K562 (cell line): ENCODE data around the gene CDC6. TPM values are rescaled to one million over a fixed set of nuclear protein-coding genes. Genes with fewer than 3 reads are reported as not detected.

Experiments
- CREB1 ChIP-seq, 2 experiments: sonication (generic) in 1 of 2; formaldehyde crosslinking in 1 of 2; IDR thresholded peaks; 2 replicates each; pipeline versions ENCODE4 v1.6.1 to v1.8.0; 2012 to 2022; ENCODE audit warnings: inconsistent platforms in 1 of 2, mild to moderate bottlenecking in 1 of 2, missing genetic modification reagents in 1 of 2, moderate library complexity in 1 of 2
- MCM5 ChIP-seq: fragments of 450-650 bp; IDR thresholded peaks from 2 replicates; pipeline ENCODE4 v1.6.1; 2016; ENCODE audit warnings: low read depth
- MEF2D ChIP-seq: conservative IDR thresholded peaks from 2 replicates; pipeline ENCODE4 v1.6.1; 2016; ENCODE audit warnings: low read depth, missing genetic modification characterization, missing compliant biosample characterization
- NR4A1 ChIP-seq, 2 experiments: fragments of 250-450 bp in 1 of 2; fragments of 450-650 bp in 1 of 2; sonication (Bioruptor Pico) in 1 of 2; IDR thresholded peaks; 2 replicates each; pipeline versions ENCODE4 v1.4.0 to v1.6.1; 2016 to 2020; ENCODE audit warnings: mild to moderate bottlenecking in 2 of 2, missing compliant biosample characterization in 1 of 2, missing genetic modification characterization in 1 of 2, moderate library complexity in 1 of 2
- POLR2AphosphoS5 ChIP-seq: IDR thresholded peaks from 2 replicates; pipeline ENCODE4 v1.6.1; 2011; ENCODE audit warnings: mild to moderate bottlenecking, low read depth, low read length, moderate library complexity; ENCODE audit not compliant: control insufficient read depth, insufficient read depth
- SMARCE1 ChIP-seq: fragments of 450-650 bp; IDR thresholded peaks from 2 replicates; pipeline ENCODE4 v1.7.1; 2016; ENCODE audit warnings: mild to moderate bottlenecking
- TCF3 ChIP-seq: sonication (generic); formaldehyde crosslinking; IDR thresholded peaks from 2 replicates; pipeline ENCODE4 v1.4.0; 2020; ENCODE audit warnings: mild to moderate bottlenecking, missing genetic modification reagents
- U2AF1 ChIP-seq: fragments of 200-400 bp; formaldehyde crosslinking; optimal IDR thresholded peaks from 2 replicates; pipeline ENCODE3; 2017; ENCODE audit warnings: mild to moderate bottlenecking, low read depth, low read length, moderate library complexity
- ZBTB1 ChIP-seq: sonication (generic); formaldehyde crosslinking; IDR thresholded peaks from 2 replicates; pipeline ENCODE4 v1.8.1; 2023; ENCODE audit warnings: missing genetic modification reagents, low read depth, mild to moderate bottlenecking, borderline replicate concordance
- ZC3H8 ChIP-seq: fragments of 450-650 bp; IDR thresholded peaks from 2 replicates; pipeline ENCODE4 v1.6.1; 2017
- ZNF134 ChIP-seq: fragments of 250-450 bp; sonication (Bioruptor Pico); conservative IDR thresholded peaks from 2 replicates; pipeline ENCODE4 v1.4.0; 2020
- ZNF232 ChIP-seq: sonication (generic); formaldehyde crosslinking; IDR thresholded peaks from 2 replicates; pipeline ENCODE4 v1.8.0; 2022; ENCODE audit warnings: mild to moderate bottlenecking, missing genetic modification reagents
- ZNF445 ChIP-seq: fragments of 250-450 bp; sonication (Bioruptor Pico); IDR thresholded peaks from 2 replicates; pipeline ENCODE4 v1.4.0; 2020; ENCODE audit warnings: low read depth, mild to moderate bottlenecking, moderate library complexity
- ZNF592 ChIP-seq: fragments of 450-650 bp; IDR thresholded peaks from 2 replicates; pipeline ENCODE4 v1.6.1; 2017; ENCODE audit warnings: antibody characterized with exemption, mild to moderate bottlenecking
- polyA plus RNA-seq, 8 experiments: library from polyadenylated mRNA; depleted of rRNA in 4 of 8; stranded (reverse) in 5 of 8; unstranded in 3 of 8; fragments of >200 nt; fragmentation: Nextera tagmentation in 2 of 8; fragmentation: Illumina TruSeq in 1 of 8; extraction: Ambion mirVana in 2 of 8; extraction: Trizol in 1 of 8; gene quantifications; 2 replicates each; pipeline versions ENCODE4 v1.2.1 to v1.2.3, GENCODE V29; 2011 to 2014; ENCODE audit warnings: inconsistent platforms in 1 of 8, missing spikeins in 1 of 8
- total RNA-seq, 7 experiments: library from RNA; depleted of rRNA in 6 of 7; stranded (reverse); fragments of >200 nt in 6 of 7; fragmentation: Illumina TruSeq in 2 of 7; extraction: Trizol in 2 of 7; gene quantifications; 2 replicates each; pipeline versions ENCODE4 v1.2.1 to v1.2.3, GENCODE V29; 2011 to 2021; ENCODE audit warnings: low replicate concordance in 1 of 7
- TF ChIP-seq, protein P1 (sequence below): IDR thresholded peaks from 2 replicates; pipeline ENCODE4 v1.6.1; 2012; ENCODE audit warnings: low read depth, low read length, improper control_type of control experiment, borderline replicate concordance
- TF ChIP-seq, protein P2 (sequence below): fragments of 450-650 bp; IDR thresholded peaks from 2 replicates; pipeline ENCODE4 v1.6.1; 2016
- TF ChIP-seq, protein P3 (sequence below): fragments of 250-450 bp; sonication (Bioruptor Pico); IDR thresholded peaks from 2 replicates; pipeline ENCODE4 v1.5.0; 2021; ENCODE audit warnings: mild to moderate bottlenecking, moderate library complexity

The CDC6 gene
- total and polyA plus RNA-seq, 9 of the 15 experiments (the other 6 are each of a cell fraction or from before 2014, with no cell fraction given) = 29.6 to 141 (median 106) TPM

DNA sequence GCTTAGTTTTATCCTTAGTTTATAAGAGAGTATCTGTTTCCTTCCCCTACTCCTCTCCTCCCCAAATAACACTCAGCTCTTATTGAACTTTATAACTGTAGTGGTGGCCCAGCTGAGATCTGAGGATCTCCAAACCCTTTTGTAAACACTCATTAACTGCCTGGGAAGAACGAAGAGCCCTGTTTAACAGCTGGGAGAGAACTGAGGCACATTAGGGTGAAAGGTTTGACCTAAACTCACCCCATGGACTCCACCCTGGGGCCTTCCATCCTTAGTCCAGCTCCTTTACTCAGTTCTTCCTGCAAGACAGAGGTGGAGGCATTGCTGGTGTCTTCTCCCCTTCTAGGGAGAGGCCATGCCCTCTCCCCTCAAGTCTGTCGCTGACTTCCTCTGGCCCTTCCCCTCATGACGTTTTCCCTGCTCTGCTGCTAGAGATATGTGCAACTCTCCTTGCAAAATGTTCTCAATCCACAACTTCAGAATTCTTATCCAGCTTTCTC, 20.1 kb downstream of the CDC6 start (continued):
- TF ChIP-seq, protein P1, sequence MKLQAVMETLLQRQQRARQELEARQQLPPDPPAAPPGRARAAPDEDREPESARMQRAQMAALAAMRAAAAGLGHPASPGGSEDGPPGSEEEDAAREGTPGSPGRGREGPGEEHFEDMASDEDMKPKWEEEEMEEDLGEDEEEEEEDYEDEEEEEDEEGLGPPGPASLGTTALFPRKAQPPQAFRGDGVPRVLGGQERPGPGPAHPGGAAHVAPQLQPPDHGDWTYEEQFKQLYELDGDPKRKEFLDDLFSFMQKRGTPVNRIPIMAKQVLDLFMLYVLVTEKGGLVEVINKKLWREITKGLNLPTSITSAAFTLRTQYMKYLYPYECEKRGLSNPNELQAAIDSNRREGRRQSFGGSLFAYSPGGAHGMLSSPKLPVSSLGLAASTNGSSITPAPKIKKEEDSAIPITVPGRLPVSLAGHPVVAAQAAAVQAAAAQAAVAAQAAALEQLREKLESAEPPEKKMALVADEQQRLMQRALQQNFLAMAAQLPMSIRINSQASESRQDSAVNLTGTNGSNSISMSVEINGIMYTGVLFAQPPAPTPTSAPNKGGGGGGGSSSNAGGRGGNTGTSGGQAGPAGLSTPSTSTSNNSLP = no peak
- no peak for TF ChIP-seq ZBTB1
- 0 out of 2 replicates have a peak, but pooled peaks have one; percentile 34 for TF ChIP-seq SMARCE1
- TF ChIP-seq POLR2AphosphoS5 = peak; percentile 34; the same call in 1 of the 2 replicates
- TF ChIP-seq ZC3H8 = no peak
- no peak for TF ChIP-seq ZNF134 (CRISPR knock-in tag)
- TF ChIP-seq, protein P2, sequence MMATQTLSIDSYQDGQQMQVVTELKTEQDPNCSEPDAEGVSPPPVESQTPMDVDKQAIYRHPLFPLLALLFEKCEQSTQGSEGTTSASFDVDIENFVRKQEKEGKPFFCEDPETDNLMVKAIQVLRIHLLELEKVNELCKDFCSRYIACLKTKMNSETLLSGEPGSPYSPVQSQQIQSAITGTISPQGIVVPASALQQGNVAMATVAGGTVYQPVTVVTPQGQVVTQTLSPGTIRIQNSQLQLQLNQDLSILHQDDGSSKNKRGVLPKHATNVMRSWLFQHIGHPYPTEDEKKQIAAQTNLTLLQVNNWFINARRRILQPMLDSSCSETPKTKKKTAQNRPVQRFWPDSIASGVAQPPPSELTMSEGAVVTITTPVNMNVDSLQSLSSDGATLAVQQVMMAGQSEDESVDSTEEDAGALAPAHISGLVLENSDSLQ = 0 out of 2 replicates have a peak, but pooled peaks have one; percentile 17
- TF ChIP-seq TCF3 (CRISPR knock-in tag) = 0 out of 2 replicates have a peak, but pooled peaks have one; percentile 22
- TF ChIP-seq CREB1 (IDR thresholded peaks at IDR 0.05) = peak; percentile 51; the same call in 1 of the 2 replicates
- no peak for TF ChIP-seq CREB1 (CRISPR knock-in tag; IDR thresholded peaks at IDR 0.05)
- TF ChIP-seq U2AF1 = no peak
- no peak for TF ChIP-seq ZNF232 (CRISPR knock-in tag)
- 0 out of 2 replicates have a peak, but pooled peaks have one; percentile 31 for TF ChIP-seq ZNF592
- no peak for TF ChIP-seq ZNF445
- no peak for TF ChIP-seq NR4A1 (CRISPR knock-in tag; IDR thresholded peaks at IDR 0.05)
- TF ChIP-seq NR4A1 (tag; IDR thresholded peaks at IDR 0.05) = no peak
- TF ChIP-seq, protein P3, sequence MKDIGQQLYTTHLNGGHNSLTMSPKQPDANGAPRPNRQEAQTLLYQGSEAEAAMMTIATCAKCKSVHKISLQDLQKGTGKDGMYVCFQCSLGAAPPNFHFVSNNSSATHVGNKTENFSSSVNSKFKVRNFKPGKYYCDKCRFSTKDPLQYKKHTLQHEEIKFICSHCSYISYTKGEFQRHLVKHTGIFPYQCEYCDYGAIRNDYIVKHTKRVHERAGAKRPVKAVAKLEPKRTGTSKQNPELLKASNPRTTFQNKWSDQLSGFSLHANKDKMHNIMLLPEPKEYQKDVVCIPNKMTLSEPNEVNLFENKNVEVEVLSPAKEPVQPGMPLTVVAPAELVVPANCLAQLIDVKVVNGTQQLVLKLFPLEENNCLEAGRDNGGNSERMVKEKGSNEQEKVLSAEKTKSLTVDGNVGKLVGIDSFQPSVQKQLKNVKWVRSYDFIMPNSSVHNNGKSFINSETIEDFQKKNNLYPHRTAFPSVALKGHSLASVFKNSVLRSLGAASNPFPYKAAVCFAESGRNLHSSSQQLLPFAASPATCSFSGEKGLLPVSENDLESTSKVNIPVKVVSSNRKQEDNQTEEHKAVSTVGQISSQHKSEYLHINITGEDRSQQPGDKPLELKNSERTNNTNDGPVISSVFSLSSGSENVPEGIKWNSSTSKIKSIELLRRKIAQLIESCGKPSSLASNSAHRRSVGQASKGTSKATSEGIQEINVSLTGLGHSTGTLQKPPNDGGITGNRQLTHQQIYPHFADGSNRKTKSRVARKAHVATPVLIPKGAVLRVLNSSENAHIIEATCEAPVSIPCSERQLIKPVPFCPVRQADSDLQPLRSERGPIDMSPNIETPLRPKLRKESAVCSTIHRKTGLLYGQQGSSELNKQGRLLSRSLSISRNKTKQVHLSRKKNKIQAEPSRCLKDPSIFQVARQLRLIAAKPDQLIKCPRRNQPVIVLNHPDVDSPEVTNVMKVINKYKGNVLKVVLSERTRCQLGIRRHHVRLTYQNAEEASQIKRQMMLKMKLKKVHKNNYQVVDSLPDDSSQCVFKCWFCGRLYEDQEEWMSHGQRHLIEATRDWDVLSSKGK (CRISPR knock-in tag) = no peak
- TF ChIP-seq MCM5 = no peak
- no peak for TF ChIP-seq MEF2D (tag)
